HG03064 (cell line): ENCODE data around the gene CA5B.
A peak's percentile ranks its signal among the peaks of the same experiment; 100 is the strongest.
"Not testable (repeated sequence)": the region's sequence is repeated elsewhere in the genome, so short reads cannot be mapped to it uniquely, and the experiment has no call there.

ENCODE experiments used
- ATAC-seq: cut with Tn5 transposase; IDR thresholded peaks from one replicate; pipeline ENCODE4 v1.9.1; 2021; ENCODE audit warnings: low read depth; ENCODE audit not compliant: unreplicated experiment

Gene CA5B

GRCh38 chrX:15747626-15748173 is 9.6 kb downstream of the CA5B start:
- ATAC-seq = no peak

GRCh38 chrX:15748841-15749240 is 10.8 kb downstream of the CA5B start:
- no peak for ATAC-seq

- ATAC-seq = peak; percentile 71
Observed at GRCh38 chrX:15749642-15750610, 11.9 kb downstream of the CA5B start.

- no peak for ATAC-seq
Observed at GRCh38 chrX:15750611-15751154, 12.6 kb downstream of the CA5B start.

GRCh38 chrX:15751155-15751819 is 13.2 kb downstream of the CA5B start:
- no peak for ATAC-seq

GRCh38 chrX:15755091-15755490 is 17.0 kb downstream of the CA5B start:
- ATAC-seq = no peak

GRCh38 chrX:15758140-15758539 is 20.1 kb downstream of the CA5B start:
- ATAC-seq = no peak

GRCh38 chrX:15759886-15760285 is 21.8 kb downstream of the CA5B start:
- ATAC-seq = not testable (repeated sequence)

GRCh38 chrX:15761564-15762191 is 23.6 kb downstream of the CA5B start:
- ATAC-seq = no peak

GRCh38 chrX:15769300-15769954 is 31.4 kb downstream of the CA5B start:
- ATAC-seq = no peak

GRCh38 chrX:15781961-15782699 is 44.1 kb downstream of the CA5B start:
- peak; percentile 72 for ATAC-seq

GRCh38 chrX:15785176-15785750 is 47.2 kb downstream of the CA5B start:
- ATAC-seq = no peak

GRCh38 chrX:15786915-15787314 is 48.8 kb downstream of the CA5B start:
- no peak for ATAC-seq

GRCh38 chrX:15789979-15790768 is 52.1 kb downstream of the CA5B start, which contains the start of gene ZRSR2:
Gene ZRSR2 (plus strand): TSS chrX:15790484. CDS start chrX:15790496, 12 bp downstream.
- peak; percentile 93 for ATAC-seq

GRCh38 chrX:15790769-15791290 is 52.8 kb downstream of the CA5B start:
- peak; percentile 20 for ATAC-seq

- ATAC-seq = no peak
Observed at GRCh38 chrX:15797707-15798106, 59.6 kb downstream of the CA5B start.

- no peak for ATAC-seq
Observed at GRCh38 chrX:15804563-15804962, 66.5 kb downstream of the CA5B start.

- no peak for ATAC-seq
Observed at GRCh38 chrX:15808254-15808653, 70.2 kb downstream of the CA5B start.
